ENCODE results near the gene PRKAB2.

DNA sequence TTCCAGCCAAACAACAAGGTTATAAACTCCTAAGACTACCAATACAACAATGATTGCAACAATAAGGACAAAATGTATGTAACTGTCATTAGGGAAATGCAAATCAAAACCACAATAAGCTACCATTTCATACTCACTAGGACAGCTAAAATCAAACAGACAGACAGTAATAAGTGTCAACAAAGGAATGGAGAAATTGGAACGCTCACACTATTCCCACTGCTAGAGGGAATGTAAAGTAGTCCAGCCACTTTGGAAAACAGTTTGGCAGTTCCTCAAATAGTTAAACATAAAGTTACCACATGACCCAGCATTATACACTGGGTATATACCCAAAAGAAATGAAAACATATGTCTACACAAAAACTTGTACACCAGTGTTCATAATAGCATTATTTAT lies 9.3 kb downstream of the PRKAB2 start:
- TF ChIP-seq POLR2A (IDR thresholded peaks at IDR 0.05) = no peak
- TF ChIP-seq, protein P1, sequence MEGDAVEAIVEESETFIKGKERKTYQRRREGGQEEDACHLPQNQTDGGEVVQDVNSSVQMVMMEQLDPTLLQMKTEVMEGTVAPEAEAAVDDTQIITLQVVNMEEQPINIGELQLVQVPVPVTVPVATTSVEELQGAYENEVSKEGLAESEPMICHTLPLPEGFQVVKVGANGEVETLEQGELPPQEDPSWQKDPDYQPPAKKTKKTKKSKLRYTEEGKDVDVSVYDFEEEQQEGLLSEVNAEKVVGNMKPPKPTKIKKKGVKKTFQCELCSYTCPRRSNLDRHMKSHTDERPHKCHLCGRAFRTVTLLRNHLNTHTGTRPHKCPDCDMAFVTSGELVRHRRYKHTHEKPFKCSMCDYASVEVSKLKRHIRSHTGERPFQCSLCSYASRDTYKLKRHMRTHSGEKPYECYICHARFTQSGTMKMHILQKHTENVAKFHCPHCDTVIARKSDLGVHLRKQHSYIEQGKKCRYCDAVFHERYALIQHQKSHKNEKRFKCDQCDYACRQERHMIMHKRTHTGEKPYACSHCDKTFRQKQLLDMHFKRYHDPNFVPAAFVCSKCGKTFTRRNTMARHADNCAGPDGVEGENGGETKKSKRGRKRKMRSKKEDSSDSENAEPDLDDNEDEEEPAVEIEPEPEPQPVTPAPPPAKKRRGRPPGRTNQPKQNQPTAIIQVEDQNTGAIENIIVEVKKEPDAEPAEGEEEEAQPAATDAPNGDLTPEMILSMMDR (IDR thresholded peaks at IDR 0.05) = no peak
